Small intestine (tissue), 7 donors: ENCODE results near the gene PCDH18. TPM values are rescaled to one million over a fixed set of nuclear protein-coding genes. Genes with fewer than 3 reads are reported as not detected.

Experiments used
- DNase-seq, 2 donors: peaks; one replicate each; pipeline versions ENCODE4 v3.0.0 to v3.0.0-alpha.2; 2013
- FAIRE-seq: peaks from 2 replicates; lab custom pipeline; 2012; peaks lifted over from hg19 to GRCh38; lab: Jason Lieb, UNC
- H3K27ac ChIP-seq, 3 donors: one replicate each; pipeline ENCODE4 v1.5.1; 2013; ENCODE audit warnings: low read length in 2 of 3, mild to moderate bottlenecking in 2 of 3, control low read depth in 1 of 3, inconsistent platforms in 1 of 3, low read depth in 1 of 3, moderate library complexity in 1 of 3
- H3K27me3 ChIP-seq, 3 donors: one replicate each; pipeline ENCODE4 v1.6.1; 2013; ENCODE audit warnings: low read length in 3 of 3, inconsistent platforms in 1 of 3; ENCODE audit not compliant: control insufficient read depth in 3 of 3, insufficient read depth in 3 of 3
- H3K36me3 ChIP-seq, 3 donors: one replicate each; pipeline ENCODE4 v1.6.1; 2013; ENCODE audit warnings: low read length in 3 of 3, inconsistent platforms in 1 of 3, low read depth in 1 of 3, mild to moderate bottlenecking in 1 of 3, moderate library complexity in 1 of 3; ENCODE audit not compliant: control insufficient read depth in 3 of 3, insufficient read depth in 2 of 3
- H3K4me1 ChIP-seq, 3 donors: one replicate each; pipeline ENCODE4 v1.6.1; 2013; ENCODE audit warnings: low read length in 2 of 3, inconsistent platforms in 1 of 3, low read depth in 1 of 3, mild to moderate bottlenecking in 1 of 3, moderate library complexity in 1 of 3; ENCODE audit not compliant: control insufficient read depth in 3 of 3, insufficient read depth in 2 of 3
- H3K4me3 ChIP-seq, 3 donors: one replicate each; pipeline ENCODE4 v1.5.1; 2013; ENCODE audit warnings: low read length in 3 of 3, control low read depth in 1 of 3, inconsistent platforms in 1 of 3, low read depth in 1 of 3, mild to moderate bottlenecking in 1 of 3, moderate library complexity in 1 of 3
- H3K9me3 ChIP-seq, 2 donors: one replicate each; pipeline ENCODE4 v1.6.1; 2013; ENCODE audit warnings: low read depth in 1 of 2, low read length in 1 of 2; ENCODE audit not compliant: control insufficient read depth in 2 of 2, insufficient read depth in 1 of 2
- WGBS, 3 donors: extraction: QIAGEN DNeasy Blood & Tissue Kit; methylation state at CpG; one replicate each; pipeline ENCODE4 v1.1.7; 2013; 5-methylcytosine and 5-hydroxymethylcytosine counted together
- polyA plus RNA-seq, 4 donors: library from polyadenylated mRNA; stranded (reverse) in 3 of 4; unstranded in 1 of 4; fragments of 200-250 nt in 3 of 4; fragments of 120-200 nt in 1 of 4; gene quantifications; one replicate each; pipeline versions ENCODE4 v1.2.1 to v1.2.3, GENCODE V29; 2013
- donor health status: healthy with polysubstance abuse.
- donor health status: control.
- donor health status: control.
- donor health status: Bipolar disorder and iron deficiency.
- donor health status: healthy.

Gene PCDH18
- polyA plus RNA-seq, 4 donors, result 1.4 to 28.2 (median 3.2) TPM; not detected in 1

DNA sequence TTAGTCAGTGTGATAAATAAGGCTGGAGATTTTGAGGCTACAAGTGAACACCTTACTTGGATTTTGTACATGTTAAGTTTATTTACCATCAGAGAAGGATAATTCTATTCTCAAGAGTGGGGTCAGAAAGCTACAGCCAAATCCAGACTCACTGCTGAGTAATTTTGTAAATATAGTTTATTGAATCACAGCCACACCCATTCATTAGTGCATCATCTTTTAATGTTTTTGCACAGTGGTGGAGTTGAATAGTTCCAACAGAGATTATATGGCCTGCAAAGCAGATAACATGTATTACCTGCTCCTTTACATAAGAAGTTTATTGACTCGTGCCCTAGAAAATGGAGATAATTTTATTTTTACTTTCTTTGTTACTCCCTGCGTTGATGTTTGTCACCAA lies 60.4 kb downstream of the PCDH18 start:
- Histone ChIP-seq H3K9me3 (no peaks in the 10 kb centered on the region), H3K36me3 (no peaks in the 10 kb centered on the region), H3K27me3 (no peaks in the 10 kb centered on the region), H3K4me3 (no peak overlapping the region), H3K27ac (no peak overlapping the region), H3K4me1 (no peaks in the 10 kb centered on the region)
- 17 to 46% (median 37%) methylated on average over 2 of the region's 2 CpGs for WGBS, 3 donors
- no peak for DNase-seq
- no peak for FAIRE-seq

DNA sequence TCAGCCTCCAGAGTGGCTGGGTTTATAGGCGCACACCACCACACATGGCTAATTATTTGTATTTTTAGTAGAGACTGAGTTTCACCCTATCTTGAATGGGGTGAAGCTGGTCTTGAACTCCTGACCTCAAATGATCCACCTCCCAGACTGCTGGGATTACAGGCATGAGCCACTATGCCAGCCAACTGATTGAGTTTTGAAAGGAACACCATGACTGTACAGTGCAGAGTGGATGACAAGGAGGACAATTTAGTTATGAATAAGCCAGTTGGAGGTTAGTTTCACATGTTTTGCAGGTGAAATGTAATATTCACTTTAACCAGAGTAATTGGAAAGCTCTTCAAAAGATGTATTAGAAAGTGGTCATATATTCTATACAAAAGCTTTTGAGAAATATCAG lies 60.8 kb downstream of the PCDH18 start:
- no peak overlapping the region for H3K4me3 ChIP-seq
- H3K9me3 ChIP-seq, result no peaks in the 10 kb centered on the region
- 96 to 100% (median 100%) methylated on average over 1 of the region's 1 CpG for WGBS, 3 donors
- DNase-seq, result no peak
- no peak for FAIRE-seq
- no peaks in the 10 kb centered on the region for H3K27me3 ChIP-seq
- H3K36me3 ChIP-seq, result no peaks in the 10 kb centered on the region
- no peak overlapping the region for H3K27ac ChIP-seq
- no peaks in the 10 kb centered on the region for H3K4me1 ChIP-seq

DNA sequence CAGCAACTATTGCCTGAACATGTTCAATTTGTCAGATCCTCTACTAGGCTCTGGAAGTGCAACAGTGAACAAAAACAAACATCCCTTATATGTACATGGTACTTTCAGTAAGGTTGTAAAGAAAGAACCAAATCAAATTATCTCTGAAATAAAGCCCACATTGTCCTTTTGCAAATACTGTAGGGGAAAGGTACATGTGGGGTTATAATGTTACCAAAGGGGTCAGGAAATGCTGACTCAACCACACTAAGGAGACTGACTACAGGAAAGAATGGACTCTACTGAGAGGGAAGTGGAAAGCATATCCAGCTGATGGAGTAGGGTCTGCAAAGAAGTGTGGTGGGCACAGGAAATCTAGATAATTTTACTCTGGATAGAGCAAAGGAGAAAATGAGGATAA lies 61.5 kb downstream of the PCDH18 start:
- DNase-seq, result no peak
- H3K4me3 ChIP-seq, result no peak overlapping the region
- H3K9me3 ChIP-seq, result no peaks in the 10 kb centered on the region
- H3K27ac ChIP-seq, result no peak overlapping the region
- no peaks in the 10 kb centered on the region for H3K36me3 ChIP-seq
- H3K4me1 ChIP-seq, result no peaks in the 10 kb centered on the region
- no peaks in the 10 kb centered on the region for H3K27me3 ChIP-seq
- FAIRE-seq, result no peak
